Activated T-helper 1 cell treated with anti-CD3 and anti-CD28 coated beads, Interleukin-2, amount 50 U/mL, for 16 hours (primary cell): ENCODE data around the gene IQSEC1.

ENCODE experiments used
- DNase-seq, 2 donors: peaks; one replicate each; pipeline ENCODE4 v3.0.0-alpha.2; 2020; ENCODE audit warnings: low read depth in 1 of 2, low spot score in 1 of 2

IQSEC1 gene

DNA sequence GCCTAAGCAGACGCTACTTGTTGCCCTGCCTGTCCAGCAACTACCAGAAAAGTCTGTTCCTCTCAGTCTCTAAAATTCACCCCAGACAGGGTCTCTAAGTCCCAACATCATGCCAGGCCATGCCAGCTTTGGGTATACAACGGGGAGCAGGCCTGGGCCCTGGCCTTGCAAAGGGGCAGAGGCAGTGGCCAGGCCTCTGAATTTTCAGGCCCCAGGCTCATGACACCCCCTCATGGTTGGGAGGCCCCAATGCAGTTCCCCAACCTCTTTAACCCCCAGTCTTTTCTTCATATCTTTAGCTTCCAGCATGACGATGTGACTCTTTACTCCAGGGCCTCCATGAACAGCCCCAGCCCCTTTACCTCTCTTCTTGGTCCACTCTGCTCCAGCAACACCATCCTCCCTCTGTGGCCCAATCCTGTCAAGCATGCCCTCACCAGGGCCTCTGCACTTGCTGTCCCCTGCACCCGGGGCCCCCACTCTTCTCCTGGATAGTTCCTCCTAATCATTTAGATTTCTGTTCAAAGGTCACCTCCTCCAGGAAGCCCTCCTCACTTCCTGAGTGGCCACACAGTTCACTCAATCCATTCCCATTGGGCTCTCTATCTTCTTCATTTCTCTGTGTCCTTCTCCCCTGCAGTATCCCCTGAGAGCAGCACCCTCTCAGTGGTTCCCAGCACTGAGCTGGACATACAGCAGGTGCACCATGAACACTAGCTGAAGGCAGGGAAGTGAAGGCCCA, 4.8 kb downstream of the IQSEC1 start:
- DNase-seq = no peak

DNA sequence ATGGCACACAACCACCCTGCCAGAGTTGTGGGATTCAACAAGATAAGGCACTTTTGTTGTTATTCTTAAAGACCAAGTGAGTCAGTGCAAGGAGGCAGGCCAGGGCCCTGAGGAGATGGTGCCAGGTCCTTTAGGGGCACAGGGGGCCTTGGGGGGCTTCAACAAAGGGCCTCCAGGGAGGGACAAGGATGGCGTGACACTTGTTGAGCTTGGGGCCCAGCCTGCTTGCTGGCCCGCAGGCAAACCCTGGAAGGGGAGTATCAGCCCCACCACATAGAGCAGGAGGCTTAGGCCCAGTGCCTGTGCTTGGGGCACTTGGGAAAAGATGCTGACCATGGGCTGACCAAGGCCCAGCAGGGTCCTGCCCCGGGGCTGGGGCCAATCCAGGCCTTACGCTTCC, 5.5 kb downstream of the IQSEC1 start:
- DNase-seq = no peak

DNA sequence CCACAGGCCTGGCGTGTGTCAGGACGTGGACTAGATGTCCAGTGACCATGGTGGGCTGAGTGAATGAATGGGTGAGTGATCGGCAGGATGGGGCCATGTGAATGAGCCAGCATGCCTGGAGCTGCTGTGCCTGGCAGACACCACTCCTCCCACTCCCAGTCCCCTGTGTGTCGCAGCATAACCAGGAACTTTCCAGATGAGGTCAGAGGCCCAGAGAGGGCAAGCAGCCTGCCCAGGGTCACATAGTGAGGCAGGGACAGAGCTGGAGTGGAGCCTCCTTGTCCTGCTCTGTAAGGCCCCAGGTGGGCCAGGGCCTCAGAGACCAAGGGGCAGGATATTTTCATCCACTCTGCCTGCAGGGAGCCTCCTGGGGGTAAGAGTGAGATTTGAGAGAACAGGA, 6.4 kb downstream of the IQSEC1 start:
- no peak for DNase-seq

DNA sequence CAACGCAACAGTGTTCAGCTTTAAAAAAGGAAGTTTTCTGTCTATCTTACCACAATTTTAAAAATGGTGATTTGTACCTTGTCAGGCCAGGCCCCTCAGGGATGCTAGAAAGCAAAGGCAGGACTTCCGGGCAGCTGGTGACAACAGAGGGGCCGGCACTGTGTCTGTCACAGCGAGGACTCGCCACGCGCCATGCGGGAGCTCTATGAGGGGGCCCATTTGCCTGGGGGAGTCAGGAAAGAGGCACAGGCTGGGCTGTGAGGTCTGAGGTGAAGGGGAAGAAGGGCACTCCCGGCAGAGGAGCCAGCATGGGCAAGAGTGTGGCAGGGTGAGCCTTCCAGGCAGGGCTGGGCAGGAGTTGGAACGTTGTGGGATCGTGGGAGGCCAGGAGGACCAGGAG, 7.0 kb downstream of the IQSEC1 start:
- DNase-seq = no peak

DNA sequence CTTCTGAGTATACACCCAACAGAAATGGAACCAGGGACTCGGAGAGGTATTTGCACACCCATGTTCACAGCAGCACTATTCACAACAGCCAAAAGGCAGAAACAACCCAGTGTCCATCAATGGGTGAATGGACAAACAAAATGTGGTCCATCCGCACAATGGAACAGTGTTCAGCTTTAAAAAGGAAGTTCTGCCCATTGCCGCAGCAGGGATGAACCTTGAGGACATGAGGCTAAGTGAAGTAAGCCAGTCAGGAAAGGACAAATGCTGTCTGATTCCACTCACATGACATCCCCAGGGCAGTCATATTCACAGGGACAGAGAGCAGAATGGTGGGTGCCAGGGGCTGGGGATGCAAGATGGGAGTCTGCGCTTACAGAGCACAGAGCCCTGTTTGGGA, 7.5 kb downstream of the IQSEC1 start:
- no peak for DNase-seq

DNA sequence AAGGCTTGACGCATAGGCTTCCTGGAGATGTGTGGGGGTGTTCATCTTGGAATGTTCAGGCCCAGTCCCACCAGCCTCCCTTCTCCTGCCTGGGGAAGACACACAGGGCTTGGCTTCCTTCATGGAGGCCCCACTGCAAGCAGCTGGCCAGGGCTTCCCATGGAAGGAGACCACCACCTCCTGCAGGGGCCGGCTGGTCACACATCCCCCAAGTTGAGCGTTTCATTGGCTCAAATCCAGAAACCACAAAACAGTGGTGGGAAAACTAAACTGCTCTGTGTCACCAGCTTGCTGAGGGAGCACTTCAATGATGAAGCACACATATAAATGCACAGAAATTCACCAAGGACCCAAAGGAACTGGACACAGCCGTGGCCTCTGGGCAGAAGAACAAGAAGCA, 8.3 kb downstream of the IQSEC1 start:
- DNase-seq = no peak

DNA sequence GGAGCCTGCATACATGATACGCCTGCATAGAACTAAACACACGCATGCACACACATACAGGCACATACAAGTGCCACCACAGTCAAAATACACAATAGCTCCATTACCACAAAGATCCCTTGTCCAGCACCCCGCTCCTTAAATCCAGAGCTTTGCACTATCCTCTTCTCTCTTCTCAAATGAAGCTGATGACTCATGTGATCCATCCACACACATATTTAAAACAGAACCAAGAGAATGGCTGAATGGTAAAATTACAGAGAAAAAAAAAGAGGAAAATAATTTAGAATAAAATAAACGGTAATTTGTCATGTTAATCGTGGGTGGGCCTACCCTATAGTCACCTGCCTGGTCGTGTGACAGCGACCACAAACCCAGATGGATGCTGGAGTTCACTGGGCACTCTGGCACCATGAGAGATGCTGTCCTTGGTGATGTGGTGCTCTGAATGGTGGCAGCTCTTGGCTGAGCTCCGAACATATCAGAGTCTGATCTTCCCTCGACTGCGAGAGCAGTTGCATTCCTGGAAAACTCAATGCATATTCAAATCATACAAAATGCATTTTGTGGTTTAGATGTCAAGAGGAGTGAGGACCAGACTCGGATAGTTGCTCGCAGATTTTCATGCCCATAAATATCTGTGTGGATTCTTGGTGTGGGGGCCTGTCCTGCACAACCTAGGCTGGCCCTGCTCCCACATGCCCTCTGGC, 8.9 kb downstream of the IQSEC1 start:
- no peak for DNase-seq

DNA sequence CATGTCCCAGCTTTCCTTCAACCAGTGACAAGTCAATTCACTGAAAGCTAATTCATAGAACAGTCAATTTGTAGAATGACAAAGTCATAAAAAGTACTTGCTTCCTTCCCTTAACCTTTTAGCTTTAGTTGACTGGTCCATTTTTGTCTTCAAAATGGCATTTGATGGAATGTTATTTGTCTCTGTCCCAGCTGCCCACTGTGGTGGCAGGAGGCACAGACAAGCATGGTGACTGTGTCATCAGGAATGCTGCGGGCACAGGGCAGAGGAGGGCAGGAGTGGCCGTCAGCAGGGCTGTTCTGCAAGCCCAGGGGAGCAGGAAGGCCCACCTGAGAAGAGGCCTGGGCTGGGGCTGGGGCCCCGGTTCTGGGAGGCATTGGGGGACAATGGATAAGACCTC, 10.0 kb downstream of the IQSEC1 start:
- no peak for DNase-seq

DNA sequence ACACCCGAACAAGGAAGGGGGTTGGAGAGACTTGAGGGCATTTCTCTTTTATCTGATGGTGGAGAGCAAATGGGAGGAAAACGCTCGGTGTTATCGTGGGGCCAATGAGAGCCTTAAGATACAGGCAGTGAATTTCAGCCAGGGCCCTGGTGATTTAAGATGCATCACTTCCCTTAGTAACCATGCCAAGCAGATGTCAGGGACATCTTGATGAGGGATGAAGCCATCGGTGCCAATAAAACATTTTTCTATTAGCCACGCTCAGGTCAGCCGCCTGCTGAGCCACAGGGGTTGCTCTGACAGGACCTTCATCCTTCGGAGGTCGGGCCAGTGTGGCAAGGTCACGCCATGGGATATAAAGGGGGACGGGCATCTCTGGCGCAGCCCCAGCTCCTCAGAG, 10.6 kb downstream of the IQSEC1 start:
- DNase-seq = no peak

DNA sequence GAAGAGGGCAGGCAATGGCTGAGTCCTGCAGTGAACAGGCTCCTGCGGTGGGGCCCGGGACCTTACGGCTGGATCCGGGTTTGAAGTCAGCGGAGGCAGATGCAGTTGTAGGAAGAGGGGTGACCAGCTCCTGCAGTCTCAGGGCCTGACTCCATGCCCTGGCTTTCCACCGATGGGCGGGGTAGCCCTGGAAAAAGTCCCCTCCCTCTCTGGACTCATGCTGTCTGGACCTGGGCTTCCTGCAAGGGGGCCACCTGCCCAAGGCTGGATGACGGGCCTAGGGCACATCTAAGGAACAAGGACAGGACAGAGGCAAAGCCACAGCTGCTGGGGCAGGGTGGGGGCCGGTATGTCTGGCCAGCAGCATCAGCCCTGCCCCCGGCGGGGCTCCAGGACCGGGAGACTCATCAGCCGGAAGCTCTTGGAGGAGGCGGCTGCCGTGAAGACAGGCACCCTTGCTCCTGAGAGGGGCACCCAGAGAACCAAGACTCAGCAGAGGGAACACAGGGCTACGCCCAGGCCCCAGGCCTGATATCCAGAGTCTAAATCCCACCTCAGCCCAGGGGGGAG, 12.8 kb downstream of the IQSEC1 start:
- DNase-seq = no peak

DNA sequence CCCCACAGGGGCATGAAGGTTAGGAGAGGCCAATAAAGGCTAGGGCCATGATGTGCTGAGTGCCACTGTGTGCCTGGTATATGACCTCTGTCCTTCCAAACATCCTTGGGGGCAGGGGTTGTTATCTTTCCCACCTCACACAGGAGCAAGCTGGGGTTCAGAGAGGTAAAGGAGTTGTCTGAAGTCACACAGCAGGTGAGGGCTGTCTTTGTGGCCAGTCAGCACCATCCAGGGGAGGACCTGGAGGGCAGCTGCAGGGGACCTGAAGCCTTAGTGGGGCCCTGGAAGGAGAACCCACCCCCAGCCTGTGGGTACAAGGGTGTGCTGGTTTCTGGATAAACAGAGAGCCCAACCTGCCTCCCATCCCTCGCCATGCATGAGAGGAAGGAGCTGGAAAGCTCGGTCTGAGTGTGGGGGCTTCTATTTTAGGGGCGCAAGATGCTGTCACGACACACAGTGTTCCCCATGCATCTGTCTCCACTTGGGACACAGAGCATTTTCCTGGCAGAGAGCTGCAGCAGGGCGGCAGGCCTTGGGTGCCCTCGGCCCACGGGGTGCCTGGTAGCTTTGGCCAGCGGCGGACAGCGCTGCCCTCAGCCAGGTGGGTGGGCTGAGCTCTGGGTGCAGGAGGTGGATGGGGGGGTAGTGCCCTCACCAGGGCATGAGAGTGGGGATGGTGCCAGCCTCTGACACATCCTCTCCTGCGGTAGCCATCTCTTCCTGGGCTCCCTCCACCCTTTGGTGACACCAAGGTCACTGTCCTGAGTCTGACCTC, 14.7 kb downstream of the IQSEC1 start:
- DNase-seq = no peak

DNA sequence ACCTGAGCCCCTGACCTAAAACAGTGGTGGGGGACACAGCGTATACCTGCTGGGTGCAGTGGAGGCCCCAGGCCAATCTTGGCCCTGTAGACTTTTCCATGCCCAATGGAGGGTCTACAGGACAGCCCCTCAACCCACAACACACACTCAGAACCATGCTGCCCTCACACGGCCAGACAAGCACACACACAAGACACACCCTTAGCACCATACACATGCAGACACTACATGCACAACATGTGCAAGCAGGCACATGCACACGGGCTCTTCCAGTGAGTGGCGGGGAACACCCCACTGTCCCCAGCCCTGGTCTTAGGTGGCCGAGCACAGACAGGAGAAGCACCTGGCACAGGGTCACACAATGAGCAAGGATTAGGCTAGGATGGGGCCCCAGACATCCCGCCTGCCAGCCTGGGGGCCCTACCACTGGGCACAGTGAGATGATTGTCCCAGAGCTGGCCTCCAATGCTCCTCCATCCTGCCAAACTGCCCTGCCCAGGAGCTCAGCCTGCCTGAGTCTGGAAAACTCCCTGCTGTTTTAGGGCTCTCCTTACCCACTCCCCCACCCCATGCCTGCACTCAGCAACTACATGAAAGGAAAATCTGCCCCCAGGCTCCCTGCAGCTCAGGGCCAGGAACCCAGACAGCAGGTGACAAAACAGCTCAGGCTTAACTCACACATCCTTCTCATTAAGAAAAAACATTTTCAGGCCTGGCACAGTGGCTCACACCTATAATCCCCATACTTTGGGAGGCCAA, 15.8 kb downstream of the IQSEC1 start:
- no peak for DNase-seq

DNA sequence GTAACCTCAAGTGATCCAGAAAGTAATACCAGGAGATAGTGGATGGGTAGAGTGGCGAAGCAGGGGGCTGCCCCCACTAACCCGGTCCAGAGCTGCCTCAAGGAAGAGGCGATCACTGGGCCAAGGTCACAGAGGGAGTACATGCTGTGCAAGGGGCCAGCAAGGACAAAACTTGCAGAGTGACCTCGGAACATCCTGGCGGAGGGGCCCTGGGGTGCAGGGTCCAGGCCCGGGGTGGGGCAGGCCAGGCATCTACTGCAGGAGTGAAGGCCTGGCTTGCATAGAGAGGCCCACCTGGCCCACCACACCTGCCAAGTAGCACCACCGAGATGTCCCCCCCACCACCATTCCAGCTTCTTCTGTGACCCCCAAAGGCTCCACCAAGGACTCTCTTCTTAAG, 17.6 kb downstream of the IQSEC1 start:
- no peak for DNase-seq

DNA sequence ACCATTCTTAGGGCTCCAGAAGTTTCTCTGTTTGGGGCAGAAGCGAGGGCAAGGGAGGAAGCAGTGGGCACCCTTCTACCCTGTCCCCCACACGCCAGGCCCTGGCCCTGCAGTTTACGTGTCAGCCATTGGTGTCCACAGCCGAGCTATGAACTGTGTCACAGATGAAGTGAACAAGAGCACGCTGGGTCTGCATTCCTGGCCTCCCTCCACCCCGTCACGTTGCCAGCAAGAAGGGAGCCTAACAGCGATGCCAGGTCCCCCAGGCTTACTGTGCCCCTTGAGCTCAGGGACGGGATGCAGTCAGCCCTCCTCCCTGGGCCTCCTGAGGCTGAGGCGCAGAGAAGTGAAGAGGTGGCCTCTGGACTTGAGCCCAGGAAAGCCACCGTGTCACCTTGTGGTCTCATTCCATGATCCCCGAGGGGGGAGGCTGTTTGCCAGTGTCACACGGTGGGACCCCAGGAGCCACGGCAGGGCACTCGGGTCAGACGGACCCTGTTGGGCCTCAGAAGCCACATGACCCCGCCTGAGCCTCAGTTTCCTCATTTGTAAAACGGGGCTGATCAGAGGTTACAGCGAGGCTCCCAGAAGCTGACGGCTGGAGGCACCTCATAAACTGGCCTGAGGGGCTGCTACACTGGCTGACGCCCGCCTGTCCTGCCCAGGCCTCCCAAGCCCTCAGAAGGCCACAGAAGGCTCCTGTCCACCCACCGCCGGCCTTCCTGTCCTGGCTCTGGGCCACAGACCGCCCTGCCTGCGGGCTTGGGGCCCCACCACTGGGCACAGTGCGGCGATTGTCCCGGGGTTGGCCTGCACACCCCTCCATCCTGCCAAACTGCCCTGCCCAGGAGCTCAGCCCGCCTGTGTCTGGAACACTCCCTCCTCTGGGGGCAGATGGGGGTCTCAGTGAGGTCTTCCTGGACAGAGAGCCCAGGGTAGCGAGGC, 18.6 kb downstream of the IQSEC1 start:
- DNase-seq = no peak

DNA sequence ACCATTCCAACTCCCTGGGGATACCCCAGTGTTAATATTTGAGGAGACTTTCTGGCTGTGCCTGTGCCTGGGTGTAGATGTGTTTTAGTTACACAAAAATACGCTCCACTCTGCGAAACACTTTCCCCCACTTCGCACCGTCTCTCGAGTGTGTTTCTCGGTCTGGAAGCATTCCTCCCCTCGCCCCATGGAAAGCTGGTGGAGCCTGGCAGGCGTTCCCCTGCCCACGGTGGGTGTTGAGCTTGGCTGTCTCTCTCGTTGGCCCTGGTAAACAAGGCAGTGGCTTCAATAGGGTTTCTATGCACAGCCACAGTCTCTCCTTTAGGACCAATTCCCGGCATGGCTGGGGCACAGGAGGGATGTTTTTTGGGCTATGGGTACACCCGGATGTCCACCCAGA, 19.3 kb downstream of the IQSEC1 start:
- DNase-seq = no peak

DNA sequence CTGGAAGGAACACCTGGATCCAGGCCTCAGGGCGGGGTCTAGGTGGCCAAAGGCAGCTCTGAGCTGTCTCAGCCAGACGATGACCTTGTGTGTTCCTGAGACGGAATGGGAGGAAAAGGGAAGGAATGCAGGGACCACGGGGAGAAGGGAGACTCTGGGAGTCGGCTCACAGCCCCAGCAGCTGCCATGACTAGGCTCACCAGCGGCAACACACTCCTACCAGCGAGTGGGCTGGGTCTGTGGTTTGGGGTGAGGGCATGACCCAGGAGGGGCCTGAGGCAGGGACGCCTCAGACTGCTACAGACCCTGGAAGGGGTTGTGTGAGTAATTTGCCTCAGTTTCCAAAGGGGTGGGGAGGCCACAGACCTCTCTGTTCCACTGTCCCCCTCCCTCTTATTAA, 19.8 kb downstream of the IQSEC1 start:
- DNase-seq = no peak

DNA sequence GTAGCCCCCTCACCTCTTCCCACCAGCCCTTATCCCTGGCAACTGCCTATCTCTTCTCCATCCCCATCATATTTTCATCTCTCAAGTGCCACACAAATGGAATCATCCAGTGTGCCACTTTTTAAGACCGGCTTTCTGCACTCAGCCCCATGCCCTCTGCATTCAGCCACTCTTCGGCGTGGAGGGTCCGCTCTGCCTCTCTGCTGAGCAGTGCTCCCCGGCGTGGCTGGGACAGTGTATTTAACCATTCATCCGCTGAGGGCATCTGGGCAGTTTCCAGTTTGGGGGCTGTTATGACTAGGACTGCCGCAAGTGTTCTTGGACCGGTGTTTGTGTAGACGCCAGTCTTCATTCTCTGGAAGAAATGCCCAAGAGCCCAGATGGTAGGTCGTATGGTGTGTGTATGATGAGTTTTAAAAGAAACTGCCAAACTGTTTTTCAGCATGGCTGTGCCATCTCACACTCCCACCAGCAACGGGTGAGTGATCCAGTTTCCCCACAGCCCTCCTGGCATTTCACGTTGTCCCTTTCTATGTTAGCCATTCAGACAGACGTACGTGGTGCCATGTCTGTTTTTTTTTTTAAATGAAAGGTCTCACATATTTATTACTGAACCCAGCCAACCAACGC, 20.9 kb downstream of the IQSEC1 start:
- DNase-seq = no peak

DNA sequence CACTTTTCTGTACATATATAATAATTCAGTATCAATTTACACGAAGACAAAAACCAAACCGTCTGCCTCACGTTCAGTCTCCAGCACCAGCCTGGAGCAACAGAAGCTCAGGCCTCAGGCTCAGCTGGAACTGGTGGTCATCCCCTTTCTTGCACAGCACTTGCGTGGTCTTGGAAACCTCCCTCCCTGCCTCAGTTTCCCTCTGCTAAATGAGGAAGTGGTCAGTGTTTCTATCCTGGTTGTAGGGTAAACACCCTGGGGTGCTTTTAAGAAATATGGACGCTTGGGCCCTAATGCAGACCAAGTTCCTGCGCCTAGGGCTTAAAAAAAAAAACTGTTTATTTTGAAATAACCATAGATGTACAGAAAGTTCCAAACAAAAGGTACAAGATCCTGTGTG, 21.6 kb downstream of the IQSEC1 start:
- DNase-seq = no peak

DNA sequence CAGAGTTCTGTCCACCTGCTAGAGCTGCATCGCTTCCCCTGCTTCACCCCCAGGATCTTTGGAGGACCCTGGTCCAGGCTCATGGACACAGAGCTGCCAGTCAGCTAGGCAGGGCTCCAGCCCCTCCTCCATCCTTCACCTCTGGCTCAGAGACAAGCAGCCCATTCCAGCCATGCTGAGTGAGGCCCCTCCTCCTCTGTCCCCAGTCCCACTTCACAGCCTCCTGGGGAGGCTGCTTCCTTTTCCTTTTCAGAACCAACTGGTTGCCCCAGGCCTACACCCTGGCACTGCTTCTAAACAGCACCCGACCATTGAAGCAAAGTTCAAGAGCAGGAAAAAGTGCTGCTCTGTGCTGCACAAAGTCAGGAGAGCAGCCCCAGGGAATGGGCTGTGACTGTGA, 22.2 kb downstream of the IQSEC1 start:
- DNase-seq = no peak

DNA sequence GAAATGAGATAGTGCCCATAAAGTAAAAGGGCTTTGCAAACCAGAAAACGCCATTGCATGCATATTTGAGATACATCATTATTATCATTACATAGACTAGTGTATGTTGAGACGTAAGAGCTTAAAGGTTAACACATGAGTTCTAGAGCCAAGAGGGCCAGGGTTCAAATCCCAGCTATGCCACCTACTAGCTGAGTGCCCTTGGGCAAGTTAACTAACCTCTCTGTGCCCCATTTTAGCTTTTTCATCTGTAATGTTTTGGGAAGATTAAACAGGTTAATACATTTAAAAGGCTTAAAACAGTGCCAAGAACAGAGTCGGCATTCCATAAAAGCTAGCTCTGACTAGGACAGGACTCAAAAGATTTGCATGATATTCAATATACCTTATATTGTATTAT, 22.8 kb downstream of the IQSEC1 start:
- no peak for DNase-seq
